ENCODE results near the gene INPP5K.

INPP5K gene

DNA sequence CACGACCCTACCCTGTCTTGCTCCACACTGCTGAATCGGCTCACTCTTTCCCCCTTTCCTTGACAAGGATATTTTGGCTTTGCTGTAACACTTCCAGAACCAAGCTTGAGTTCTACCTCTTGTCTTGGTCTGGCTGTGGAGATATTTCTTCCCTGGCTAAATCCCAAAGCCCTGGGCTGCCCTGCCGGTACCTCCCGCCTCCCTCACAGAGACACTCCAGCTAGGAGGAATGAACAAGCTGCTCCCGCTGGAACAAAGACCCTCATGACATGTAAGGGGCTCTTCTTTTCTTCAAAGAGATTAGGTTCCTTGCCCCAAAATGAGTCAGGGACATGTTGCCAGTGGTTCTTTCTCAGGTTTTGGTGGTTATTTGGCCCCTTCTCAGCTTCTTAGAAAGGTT, 10.8 kb downstream of the INPP5K start:
- Histone ChIP-seq H3K27ac (no peak overlapping the region), H3K9ac (ENCODE audit: insufficient read length) (no peak overlapping the region), H3K9me3 (ENCODE audit: low read depth, low read length) (no peaks in the 10 kb centered on the region), H3K4me3 (no peak overlapping the region), H3K36me3 (ENCODE audit: insufficient read depth, low read length) (peaks cover 3% of the 10 kb centered on the region; the same call in 1 of the 2 replicates)
- TF ChIP-seq POLR2AphosphoS5 (IDR thresholded peaks at IDR 0.05; ENCODE audit: borderline replicate concordance, low read depth, low read length) (no peak), EZH2 (IDR thresholded peaks at IDR 0.05) (no peak), FOXP2 (optimal IDR thresholded peaks at IDR 0.05; ENCODE audit: control extremely low read depth, extremely low read length, insufficient read depth) (no peak)
- no peak for DNase-seq (ENCODE audit: low read depth, low spot score)

DNA sequence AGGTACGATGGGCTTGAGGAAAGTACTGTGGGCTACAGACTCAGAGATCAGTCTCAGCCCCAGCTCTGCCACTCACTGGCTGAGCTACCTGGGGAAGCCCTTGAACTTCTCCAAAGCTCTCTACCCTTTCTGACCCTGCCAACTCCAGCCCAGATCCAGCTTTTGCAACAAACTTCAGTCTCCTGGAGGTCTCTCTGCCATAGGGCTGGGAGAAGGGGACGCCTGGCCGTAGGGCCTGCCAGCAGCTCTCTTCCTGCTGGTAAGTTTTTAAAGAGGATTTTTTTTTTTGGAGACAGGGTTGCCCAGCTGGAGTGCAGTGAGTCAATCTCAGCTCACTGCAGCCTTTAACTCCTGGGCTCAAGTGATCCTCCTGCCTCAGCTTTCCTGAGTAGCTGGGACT, 11.5 kb downstream of the INPP5K start:
- no peaks in the 10 kb centered on the region for H3K9me3 ChIP-seq (ENCODE audit: low read depth, low read length)
- H3K36me3 ChIP-seq (ENCODE audit: insufficient read depth, low read length) = peaks cover 3% of the 10 kb centered on the region; the same call in 1 of the 2 replicates
- H3K9ac ChIP-seq (ENCODE audit: insufficient read length) = no peak overlapping the region
- DNase-seq (ENCODE audit: low read depth, low spot score) = no peak
- no peak overlapping the region for H3K4me3 ChIP-seq
- no peak for TF ChIP-seq EZH2 (IDR thresholded peaks at IDR 0.05)
- TF ChIP-seq POLR2AphosphoS5 (IDR thresholded peaks at IDR 0.05; ENCODE audit: borderline replicate concordance, low read depth, low read length) = no peak
- TF ChIP-seq FOXP2 (optimal IDR thresholded peaks at IDR 0.05; ENCODE audit: control extremely low read depth, extremely low read length, insufficient read depth) = no peak
- no peak overlapping the region for H3K27ac ChIP-seq

DNA sequence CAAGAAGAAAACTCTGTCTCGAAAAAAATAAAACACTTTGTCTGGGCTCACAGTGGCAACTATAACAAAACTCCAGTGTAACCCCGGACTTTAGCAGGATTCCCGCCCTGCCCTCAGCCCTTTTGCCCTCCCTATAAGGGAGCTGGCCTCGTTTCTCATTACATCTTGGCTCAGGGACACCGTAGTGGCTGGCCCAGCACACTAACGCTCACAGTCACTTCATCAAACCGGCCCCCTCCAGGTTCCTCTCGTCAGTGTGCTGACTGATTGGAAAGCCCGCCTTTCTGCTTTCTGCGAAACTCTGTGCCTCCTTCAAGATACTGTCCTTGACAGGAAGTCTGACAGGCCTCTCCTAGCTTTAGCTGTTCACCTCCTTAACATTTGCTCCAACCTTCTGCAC, 12.7 kb downstream of the INPP5K start:
- Histone ChIP-seq H3K9me3 (ENCODE audit: low read depth, low read length) (no peaks in the 10 kb centered on the region), H3K9ac (ENCODE audit: insufficient read length) (no peak overlapping the region), H3K4me3 (no peak overlapping the region), H3K36me3 (ENCODE audit: insufficient read depth, low read length) (no peaks in the 10 kb centered on the region), H3K27ac (no peak overlapping the region)
- TF ChIP-seq FOXP2 (optimal IDR thresholded peaks at IDR 0.05; ENCODE audit: control extremely low read depth, extremely low read length, insufficient read depth) = no peak
- TF ChIP-seq POLR2AphosphoS5 (IDR thresholded peaks at IDR 0.05; ENCODE audit: borderline replicate concordance, low read depth, low read length) = no peak
- TF ChIP-seq EZH2 (IDR thresholded peaks at IDR 0.05) = no peak
- DNase-seq (ENCODE audit: low read depth, low spot score) = no peak

DNA sequence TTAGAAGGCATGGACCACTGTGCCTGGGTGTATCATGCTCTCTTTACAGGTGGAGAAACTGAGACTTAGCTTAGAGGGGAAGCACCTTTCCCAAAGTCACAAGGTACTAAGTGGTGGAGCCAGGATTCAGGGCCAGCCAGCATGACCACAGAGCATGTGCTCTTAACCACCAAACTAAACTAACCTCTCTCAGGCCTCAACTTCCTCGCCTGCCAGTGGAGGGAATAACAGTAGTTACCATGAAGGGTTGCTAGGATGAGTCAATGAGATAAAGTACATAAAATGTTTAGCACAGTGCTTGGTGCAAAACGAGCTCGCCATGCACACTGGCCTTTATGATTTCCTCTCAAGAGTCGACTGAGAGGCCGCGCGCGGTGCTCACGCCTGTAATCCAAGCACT, 17.5 kb downstream of the INPP5K start:
- H3K4me3 ChIP-seq = no peak overlapping the region
- H3K9me3 ChIP-seq (ENCODE audit: low read depth, low read length) = no peaks in the 10 kb centered on the region
- H3K36me3 ChIP-seq (ENCODE audit: insufficient read depth, low read length) = no peaks in the 10 kb centered on the region
- DNase-seq (ENCODE audit: low read depth, low spot score) = no peak
- no peak overlapping the region for H3K27ac ChIP-seq
- no peak for TF ChIP-seq POLR2AphosphoS5 (IDR thresholded peaks at IDR 0.05; ENCODE audit: borderline replicate concordance, low read depth, low read length)
- TF ChIP-seq EZH2 (IDR thresholded peaks at IDR 0.05) = no peak
- TF ChIP-seq FOXP2 (optimal IDR thresholded peaks at IDR 0.05; ENCODE audit: control extremely low read depth, extremely low read length, insufficient read depth) = no peak
- H3K9ac ChIP-seq (ENCODE audit: insufficient read length) = no peak overlapping the region

DNA sequence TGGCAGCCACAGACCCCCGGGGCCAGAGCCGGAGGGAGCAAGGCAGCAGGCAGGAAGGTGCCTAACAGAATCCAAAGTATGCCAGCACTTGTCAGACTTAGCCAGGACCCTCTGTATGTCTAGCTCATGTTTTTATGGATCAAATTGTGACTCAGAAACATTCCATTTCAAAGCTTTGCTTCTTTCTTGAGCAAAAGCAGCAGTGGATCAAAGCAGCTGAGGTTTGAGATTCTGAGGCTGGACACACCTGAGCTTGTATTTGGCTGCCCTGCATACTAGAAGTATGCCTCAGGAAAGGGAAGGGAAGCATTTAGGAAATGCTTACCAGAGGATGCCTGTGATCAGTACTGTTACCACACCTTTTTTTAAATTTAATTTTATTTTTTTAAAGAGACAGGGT, 18.2 kb downstream of the INPP5K start:
- no peaks in the 10 kb centered on the region for H3K9me3 ChIP-seq (ENCODE audit: low read depth, low read length)

DNA sequence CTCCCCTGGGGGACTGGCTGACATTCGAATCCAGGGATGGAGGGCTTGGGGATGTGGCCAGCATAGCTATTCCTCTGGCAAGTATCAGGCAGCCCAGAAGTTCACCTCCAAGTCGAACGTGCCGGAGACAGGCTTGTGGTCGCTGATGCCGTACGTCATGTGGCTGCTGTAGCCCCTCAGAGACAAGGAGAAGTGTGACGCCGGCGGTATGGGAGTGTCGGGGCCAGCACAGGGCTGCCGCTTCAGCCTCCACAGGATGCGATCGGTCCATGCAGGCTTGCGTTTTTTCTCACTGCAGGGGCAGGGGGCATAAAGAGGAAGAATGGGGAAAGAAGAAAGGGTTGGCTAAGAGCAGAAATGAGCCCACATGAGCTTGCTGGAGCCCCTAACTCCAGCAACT, 18.6 kb downstream of the INPP5K start:
- TF ChIP-seq FOXP2 (optimal IDR thresholded peaks at IDR 0.05; ENCODE audit: control extremely low read depth, extremely low read length, insufficient read depth) = no peak
- no peak for TF ChIP-seq EZH2 (IDR thresholded peaks at IDR 0.05)
- no peak for TF ChIP-seq POLR2AphosphoS5 (IDR thresholded peaks at IDR 0.05; ENCODE audit: borderline replicate concordance, low read depth, low read length)
- H3K27ac ChIP-seq = no peak overlapping the region
- no peak for DNase-seq (ENCODE audit: low read depth, low spot score)

More for the DNA sequence above, 18.2 kb downstream of the INPP5K start:
- H3K36me3 ChIP-seq (ENCODE audit: insufficient read depth, low read length) = no peaks in the 10 kb centered on the region
- H3K9ac ChIP-seq (ENCODE audit: insufficient read length) = no peak overlapping the region
- DNase-seq (ENCODE audit: low read depth, low spot score) = no peak
- H3K27ac ChIP-seq = no peak overlapping the region
- TF ChIP-seq POLR2AphosphoS5 (IDR thresholded peaks at IDR 0.05; ENCODE audit: borderline replicate concordance, low read depth, low read length) (no peak), EZH2 (IDR thresholded peaks at IDR 0.05) (no peak), FOXP2 (optimal IDR thresholded peaks at IDR 0.05; ENCODE audit: control extremely low read depth, extremely low read length, insufficient read depth) (no peak)
- H3K4me3 ChIP-seq = no peak overlapping the region

DNA sequence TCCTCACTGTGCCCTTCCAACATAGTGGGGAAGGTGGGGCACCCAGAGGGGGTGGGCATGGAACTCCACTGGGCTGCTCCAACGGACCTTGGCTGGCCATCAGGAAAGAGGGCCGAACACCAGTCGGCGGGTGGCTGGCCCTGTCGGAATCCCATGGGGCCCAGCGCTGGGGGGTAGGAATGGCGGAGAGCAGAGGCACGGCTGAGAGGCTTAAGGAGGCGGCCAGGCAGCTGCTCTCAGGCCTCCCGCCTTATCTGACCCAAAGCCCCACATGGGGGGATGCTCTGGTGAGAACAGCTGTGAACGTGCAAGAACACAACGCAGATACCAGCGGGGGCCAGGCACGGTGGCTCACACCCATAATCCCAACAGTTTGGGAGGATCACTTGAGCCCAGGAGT, 19.5 kb downstream of the INPP5K start:
- Histone ChIP-seq H3K9me3 (ENCODE audit: low read depth, low read length) (no peaks in the 10 kb centered on the region), H3K36me3 (ENCODE audit: insufficient read depth, low read length) (no peaks in the 10 kb centered on the region), H3K4me3 (no peak overlapping the region), H3K27ac (no peak overlapping the region), H3K9ac (ENCODE audit: insufficient read length) (no peak overlapping the region)
- DNase-seq (ENCODE audit: low read depth, low spot score) = no peak
- TF ChIP-seq POLR2AphosphoS5 (IDR thresholded peaks at IDR 0.05; ENCODE audit: borderline replicate concordance, low read depth, low read length) (no peak), FOXP2 (optimal IDR thresholded peaks at IDR 0.05; ENCODE audit: control extremely low read depth, extremely low read length, insufficient read depth) (no peak), EZH2 (IDR thresholded peaks at IDR 0.05) (no peak)

More for the DNA sequence above, 18.6 kb downstream of the INPP5K start:
- Histone ChIP-seq H3K9me3 (ENCODE audit: low read depth, low read length) (no peaks in the 10 kb centered on the region), H3K9ac (ENCODE audit: insufficient read length) (no peak overlapping the region), H3K36me3 (ENCODE audit: insufficient read depth, low read length) (no peaks in the 10 kb centered on the region), H3K4me3 (no peak overlapping the region)

DNA sequence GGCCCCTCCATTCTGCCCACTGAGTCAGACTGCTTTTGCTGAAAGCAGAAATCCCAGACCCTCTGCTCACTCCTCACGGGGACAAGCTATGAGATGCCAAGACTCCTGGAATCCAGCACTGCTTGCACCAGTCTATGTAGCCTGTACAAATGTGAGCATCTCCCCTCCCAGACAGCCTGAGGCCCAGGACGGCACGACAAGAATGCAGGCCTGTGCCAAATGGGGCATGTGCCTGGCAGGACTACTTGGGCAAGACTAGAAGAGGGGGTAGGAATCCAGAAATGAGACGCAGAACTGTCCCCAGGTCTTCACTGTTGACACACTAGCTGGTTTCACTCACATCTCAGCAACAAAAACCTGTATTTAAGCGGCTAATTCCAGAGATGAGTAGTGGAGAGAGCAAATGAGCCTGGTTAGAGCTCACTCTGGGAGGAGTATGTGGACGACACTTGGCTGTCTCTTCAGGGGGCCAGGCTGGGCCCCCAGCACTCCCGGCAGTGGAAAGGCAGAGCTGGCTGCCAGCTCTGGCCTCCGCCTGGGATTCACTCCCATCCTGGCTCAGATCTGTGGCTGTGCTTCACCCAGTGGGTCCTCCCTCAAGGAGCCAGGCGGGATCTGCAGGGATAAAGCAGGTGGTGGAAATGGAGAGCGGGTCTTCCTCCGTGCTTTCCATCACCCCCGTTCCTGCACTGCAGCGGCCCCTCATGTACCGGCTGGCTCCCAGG, 21.0 kb downstream of the INPP5K start:
- Histone ChIP-seq H3K36me3 (ENCODE audit: insufficient read depth, low read length) (no peaks in the 10 kb centered on the region), H3K4me3 (no peak overlapping the region), H3K9me3 (ENCODE audit: low read depth, low read length) (no peaks in the 10 kb centered on the region), H3K9ac (ENCODE audit: insufficient read length) (no peak overlapping the region), H3K27ac (peak overlapping the region; percentile 75; the same call in 1 of the 2 replicates)
- no peak for TF ChIP-seq EZH2 (IDR thresholded peaks at IDR 0.05)
- TF ChIP-seq FOXP2 (optimal IDR thresholded peaks at IDR 0.05; ENCODE audit: control extremely low read depth, extremely low read length, insufficient read depth) = no peak
- TF ChIP-seq POLR2AphosphoS5 (IDR thresholded peaks at IDR 0.05; ENCODE audit: borderline replicate concordance, low read depth, low read length) = no peak
- DNase-seq (ENCODE audit: low read depth, low spot score) = no peak

Data from SK-N-MC (cell line).